NT2/D1 (cell line): Measurements from ENCODE around the gene ARSH.

Source experiments
- SUZ12 ChIP-seq: IDR thresholded peaks from 2 replicates; pipeline ENCODE4 v1.6.1; 2011; ENCODE audit not compliant: insufficient read length, insufficient read depth; ENCODE audit errors: extremely low read depth
- YY1 ChIP-seq: IDR thresholded peaks from 2 replicates; pipeline ENCODE4 v1.6.1; 2011; ENCODE audit not compliant: insufficient read length, insufficient read depth
- ZNF274 ChIP-seq: IDR thresholded peaks from 2 replicates; pipeline ENCODE4 v1.6.1; 2011; ENCODE audit warnings: mild to moderate bottlenecking, low read depth, low read length

DNA sequence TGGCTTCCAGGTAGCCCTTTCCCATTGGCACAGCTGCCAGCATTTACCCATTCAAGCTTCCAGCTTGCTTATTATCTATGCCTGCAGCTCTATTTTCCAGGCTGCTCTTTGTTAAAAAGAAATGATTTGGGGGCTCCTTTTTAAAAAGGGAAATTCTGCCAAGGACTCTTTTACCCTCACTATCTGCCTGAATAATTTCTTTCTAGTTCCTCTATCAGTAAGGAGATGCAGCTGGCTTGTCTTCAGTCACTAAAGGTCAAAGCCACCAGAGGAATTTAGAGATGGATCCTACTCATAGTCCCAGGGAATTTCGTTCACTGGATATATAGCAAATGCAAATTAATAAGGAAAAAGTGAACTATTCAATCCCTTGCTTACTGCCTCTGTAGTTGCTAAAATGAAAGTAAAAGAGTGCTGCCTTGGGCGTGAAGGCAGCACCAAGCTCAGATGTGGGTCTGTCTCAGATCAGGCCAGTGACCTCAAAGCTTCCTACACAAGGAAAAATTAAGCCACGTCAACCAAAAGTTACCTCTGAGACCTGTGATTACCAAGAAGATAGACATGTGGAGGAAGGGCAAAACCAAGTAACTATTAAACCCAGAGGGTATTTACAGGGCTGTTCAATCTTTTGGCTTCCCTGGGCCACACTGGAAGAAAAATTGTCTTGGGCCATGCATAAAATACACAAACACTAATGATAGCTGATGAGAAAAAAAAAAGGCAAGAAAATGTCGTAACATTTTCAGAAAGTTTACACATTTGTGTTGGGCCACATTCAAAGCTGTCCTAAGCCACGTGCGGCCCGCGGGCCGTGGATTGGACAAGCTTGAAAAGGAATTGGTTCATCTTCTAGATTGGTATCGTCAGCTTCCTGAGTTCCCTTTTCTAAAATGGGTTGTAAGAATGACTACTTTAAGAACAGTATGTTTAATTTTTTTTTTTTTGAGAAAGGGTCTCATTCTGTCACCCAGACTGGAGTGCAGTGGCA is 40.2 kb downstream of the ARSH start:
- no peak for TF ChIP-seq YY1
- TF ChIP-seq ZNF274 = no peak
- no peak for TF ChIP-seq SUZ12
